Stimulated activated CD4-positive, alpha-beta T cell treated with anti-CD3 and anti-CD28 coated beads, Interleukin-4, amount 100 ng/mL, for 24 hours (primary cell): ENCODE measurements around the gene RTL10.

Experiments
- DNase-seq: peaks from one replicate; pipeline ENCODE4 v3.0.0-alpha.2; 2020

RTL10 gene

GRCh38 chr22:19821523-19822300 lies 33.0 kb downstream of the RTL10 start:
- no peak for DNase-seq

GRCh38 chr22:19820880-19821522 lies 33.7 kb downstream of the RTL10 start:
- no peak for DNase-seq

- DNase-seq, result no peak
Measured at GRCh38 chr22:19819911-19820879, 34.5 kb downstream of the RTL10 start.

GRCh38 chr22:19819208-19819910 lies 35.3 kb downstream of the RTL10 start:
- DNase-seq, result no peak

- no peak for DNase-seq
Measured at GRCh38 chr22:19818324-19819207, 36.1 kb downstream of the RTL10 start.

GRCh38 chr22:19816372-19817119 lies 38.1 kb downstream of the RTL10 start:
- DNase-seq, result no peak

GRCh38 chr22:19815823-19816290 lies 38.8 kb downstream of the RTL10 start:
- DNase-seq, result no peak

GRCh38 chr22:19815093-19815822 lies 39.4 kb downstream of the RTL10 start:
- DNase-seq, result no peak

- DNase-seq, result no peak
Measured at GRCh38 chr22:19814428-19814827, 40.2 kb downstream of the RTL10 start.

GRCh38 chr22:19812910-19813309 lies 41.8 kb downstream of the RTL10 start:
- DNase-seq, result no peak

- DNase-seq, result no peak
Measured at GRCh38 chr22:19811811-19812771, 42.6 kb downstream of the RTL10 start.

- no peak for DNase-seq
Measured at GRCh38 chr22:19811211-19811621, 43.5 kb downstream of the RTL10 start.

- DNase-seq, result no peak
Measured at GRCh38 chr22:19810381-19811201, 44.1 kb downstream of the RTL10 start.

- no peak for DNase-seq
Measured at GRCh38 chr22:19809741-19810140, 44.9 kb downstream of the RTL10 start.

GRCh38 chr22:19808873-19809478 lies 45.7 kb downstream of the RTL10 start:
- no peak for DNase-seq

- DNase-seq, result no peak
Measured at GRCh38 chr22:19807914-19808872, 46.5 kb downstream of the RTL10 start.
